Loucy (cell line): ENCODE data around the gene PTBP1.

Source experiments
- EZH2phosphoT487 ChIP-seq: fragments of 200-600 bp; IDR thresholded peaks from 2 replicates; pipeline ENCODE4 v1.6.1; 2018; ENCODE audit warnings: antibody characterized with exemption, mild to moderate bottlenecking, moderate library complexity, borderline replicate concordance
- TF ChIP-seq, protein P1 (sequence below): fragments of 200-600 bp; sonication (generic); conservative IDR thresholded peaks from 2 replicates; pipeline ENCODE4 v1.5.1; 2014; ENCODE audit warnings: mild to moderate bottlenecking, antibody characterized with exemption, low read length

- TF ChIP-seq, protein P1, sequence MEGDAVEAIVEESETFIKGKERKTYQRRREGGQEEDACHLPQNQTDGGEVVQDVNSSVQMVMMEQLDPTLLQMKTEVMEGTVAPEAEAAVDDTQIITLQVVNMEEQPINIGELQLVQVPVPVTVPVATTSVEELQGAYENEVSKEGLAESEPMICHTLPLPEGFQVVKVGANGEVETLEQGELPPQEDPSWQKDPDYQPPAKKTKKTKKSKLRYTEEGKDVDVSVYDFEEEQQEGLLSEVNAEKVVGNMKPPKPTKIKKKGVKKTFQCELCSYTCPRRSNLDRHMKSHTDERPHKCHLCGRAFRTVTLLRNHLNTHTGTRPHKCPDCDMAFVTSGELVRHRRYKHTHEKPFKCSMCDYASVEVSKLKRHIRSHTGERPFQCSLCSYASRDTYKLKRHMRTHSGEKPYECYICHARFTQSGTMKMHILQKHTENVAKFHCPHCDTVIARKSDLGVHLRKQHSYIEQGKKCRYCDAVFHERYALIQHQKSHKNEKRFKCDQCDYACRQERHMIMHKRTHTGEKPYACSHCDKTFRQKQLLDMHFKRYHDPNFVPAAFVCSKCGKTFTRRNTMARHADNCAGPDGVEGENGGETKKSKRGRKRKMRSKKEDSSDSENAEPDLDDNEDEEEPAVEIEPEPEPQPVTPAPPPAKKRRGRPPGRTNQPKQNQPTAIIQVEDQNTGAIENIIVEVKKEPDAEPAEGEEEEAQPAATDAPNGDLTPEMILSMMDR, result no peak
- TF ChIP-seq EZH2phosphoT487, result no peak
These were observed 24.4 kb upstream of the PTBP1 start for GRCh38 chr19:772730-773436.
